ENCODE results near the gene SLC17A4.
"Not testable (repeated sequence)": the region's sequence is repeated elsewhere in the genome, so short reads cannot be mapped to it uniquely, and the experiment has no call there.

Gene SLC17A4, protein sequence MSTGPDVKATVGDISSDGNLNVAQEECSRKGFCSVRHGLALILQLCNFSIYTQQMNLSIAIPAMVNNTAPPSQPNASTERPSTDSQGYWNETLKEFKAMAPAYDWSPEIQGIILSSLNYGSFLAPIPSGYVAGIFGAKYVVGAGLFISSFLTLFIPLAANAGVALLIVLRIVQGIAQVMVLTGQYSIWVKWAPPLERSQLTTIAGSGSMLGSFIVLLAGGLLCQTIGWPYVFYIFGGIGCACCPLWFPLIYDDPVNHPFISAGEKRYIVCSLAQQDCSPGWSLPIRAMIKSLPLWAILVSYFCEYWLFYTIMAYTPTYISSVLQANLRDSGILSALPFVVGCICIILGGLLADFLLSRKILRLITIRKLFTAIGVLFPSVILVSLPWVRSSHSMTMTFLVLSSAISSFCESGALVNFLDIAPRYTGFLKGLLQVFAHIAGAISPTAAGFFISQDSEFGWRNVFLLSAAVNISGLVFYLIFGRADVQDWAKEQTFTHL

DNA sequence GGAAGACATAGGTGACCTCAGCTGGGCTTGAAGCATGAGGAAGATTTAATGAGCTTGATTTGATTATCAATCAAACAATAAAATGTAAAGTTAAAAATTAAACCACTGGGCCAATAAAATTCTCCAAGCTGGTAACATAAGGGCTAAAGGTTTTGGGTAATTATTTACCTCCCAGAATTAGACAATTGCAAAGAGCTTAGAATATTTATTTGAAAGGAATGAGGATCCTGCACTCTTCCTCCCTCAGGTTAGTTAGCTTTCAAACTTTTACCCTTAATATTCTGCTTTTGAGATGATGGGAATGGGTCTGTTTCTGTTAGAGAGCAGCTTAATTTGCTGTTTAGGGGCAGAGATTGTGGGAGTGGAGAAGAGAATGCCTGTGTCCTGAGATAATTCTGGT lies at the start of gene SLC17A4:
SLC17A4 (plus strand) TSS at position 208 of the 400 bp plus-strand sequence. CDS start 7,221 bp downstream, outside the sequence.
- DNase-seq, result no peak

DNA sequence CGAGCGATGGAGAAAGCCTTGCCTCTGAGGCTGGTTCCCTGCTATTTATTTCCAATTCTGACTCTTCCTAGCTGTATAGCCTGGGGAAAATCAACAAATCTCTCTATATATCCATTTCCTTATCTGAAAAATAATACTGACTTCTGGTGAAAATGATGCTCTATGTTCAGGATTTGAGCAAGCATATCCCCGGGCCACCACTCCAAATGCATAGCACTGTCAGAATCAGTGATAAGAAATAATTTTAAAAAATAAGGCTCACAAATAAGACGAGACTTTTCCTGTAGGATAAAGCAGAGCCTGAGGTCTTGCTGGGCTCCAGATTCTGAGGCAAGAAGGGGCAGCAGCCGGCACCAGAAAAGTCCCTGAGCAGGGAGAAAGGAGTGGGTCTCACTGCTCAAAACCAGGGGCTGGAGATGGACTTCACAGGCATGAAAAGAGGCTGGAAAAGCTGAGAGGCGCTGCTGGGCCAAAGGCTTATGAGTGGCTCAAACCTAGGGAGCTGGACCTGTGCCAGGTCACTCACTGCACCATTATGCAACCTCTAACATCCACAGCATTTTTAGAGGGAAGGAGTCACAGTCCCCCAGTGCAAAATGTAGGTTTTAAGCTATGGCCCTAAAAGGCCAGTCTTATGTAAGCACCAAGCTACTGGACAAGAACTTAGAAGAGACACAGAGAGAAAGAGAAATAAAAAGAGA lies 48.1 kb upstream of the SLC17A4 start:
- DNase-seq, result peak; percentile 6 to 49 (median 14)

DNA sequence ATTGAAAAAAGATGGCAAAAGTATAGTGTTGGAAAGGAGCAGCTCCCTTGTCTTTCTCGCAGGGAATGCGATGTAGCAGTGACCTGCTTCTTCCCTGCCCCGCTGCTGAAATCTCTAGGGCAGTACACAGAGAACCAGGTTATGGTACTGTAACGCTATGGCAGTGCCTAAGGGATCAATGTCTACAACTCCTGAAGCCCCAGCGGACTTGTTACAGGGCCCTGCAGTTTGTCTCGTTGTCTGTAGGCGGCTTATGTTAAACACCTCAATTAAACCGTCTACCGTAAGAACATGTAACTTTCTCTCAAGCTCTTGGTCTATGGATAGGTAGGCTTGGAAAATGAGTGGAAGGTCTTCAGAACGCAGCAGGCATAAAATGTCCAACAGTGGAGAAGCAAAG lies 44.8 kb upstream of the SLC17A4 start:
- no peak for DNase-seq

DNA sequence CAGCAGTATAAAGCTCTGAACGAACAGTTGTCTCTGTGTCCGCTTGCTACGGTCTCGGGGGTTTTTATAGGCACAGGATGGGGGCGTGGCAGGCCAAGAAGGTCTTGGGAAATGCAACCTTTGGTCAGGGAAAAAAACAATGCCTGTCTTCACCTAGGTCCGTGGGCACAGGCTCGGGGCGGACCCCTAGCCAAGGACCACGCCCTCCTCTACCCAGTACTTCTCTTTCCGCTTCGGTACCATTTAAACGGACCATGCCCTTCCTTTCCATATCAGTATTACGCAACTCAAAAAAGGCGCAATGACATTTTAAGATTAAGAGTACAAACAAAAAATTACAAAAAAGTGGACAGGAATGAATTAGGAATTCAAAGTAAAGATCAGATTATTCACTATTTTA lies 44.3 kb upstream of the SLC17A4 start:
- no peak for DNase-seq

DNA sequence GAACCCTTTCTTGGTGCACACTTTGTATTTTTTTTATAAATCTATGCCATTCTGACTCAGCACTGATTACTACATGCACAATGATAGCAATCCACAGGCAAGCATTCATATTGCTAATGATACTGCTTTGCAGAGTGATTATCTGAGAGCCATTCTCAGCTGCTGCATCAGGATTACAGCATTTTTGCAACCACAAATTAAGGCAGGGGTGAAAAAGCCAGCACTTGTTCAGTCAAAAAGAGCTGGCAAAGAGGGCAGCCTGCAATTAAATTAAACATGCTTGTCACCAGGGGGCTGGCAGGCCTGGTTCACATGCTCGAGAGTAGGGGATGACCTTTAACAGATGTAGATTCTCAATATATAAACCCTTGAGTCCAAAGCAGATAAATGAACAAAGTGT lies 40.7 kb upstream of the SLC17A4 start:
- peak; percentile 42 to 75 (median 44) for DNase-seq

DNA sequence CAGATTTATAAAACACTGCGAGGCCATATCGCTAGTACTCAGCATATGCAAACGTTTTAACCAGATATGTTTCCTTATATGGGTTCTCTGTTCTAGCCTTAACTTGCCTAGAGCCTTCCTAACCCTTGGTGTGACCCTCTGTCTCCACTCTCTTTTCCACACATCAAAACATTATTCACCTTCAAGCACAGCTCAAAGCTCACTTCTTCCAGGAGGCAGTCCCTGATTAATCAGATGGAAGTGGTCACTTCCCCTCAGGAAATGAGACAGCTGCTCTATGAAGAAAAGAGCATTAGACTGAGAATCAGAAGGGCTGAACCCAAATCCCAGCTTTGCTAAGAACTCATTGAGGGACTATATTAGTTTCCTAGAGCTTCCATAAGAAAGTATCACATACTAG lies 39.8 kb upstream of the SLC17A4 start:
- DNase-seq, result peak in 1 of 3 experiments; percentile 15

DNA sequence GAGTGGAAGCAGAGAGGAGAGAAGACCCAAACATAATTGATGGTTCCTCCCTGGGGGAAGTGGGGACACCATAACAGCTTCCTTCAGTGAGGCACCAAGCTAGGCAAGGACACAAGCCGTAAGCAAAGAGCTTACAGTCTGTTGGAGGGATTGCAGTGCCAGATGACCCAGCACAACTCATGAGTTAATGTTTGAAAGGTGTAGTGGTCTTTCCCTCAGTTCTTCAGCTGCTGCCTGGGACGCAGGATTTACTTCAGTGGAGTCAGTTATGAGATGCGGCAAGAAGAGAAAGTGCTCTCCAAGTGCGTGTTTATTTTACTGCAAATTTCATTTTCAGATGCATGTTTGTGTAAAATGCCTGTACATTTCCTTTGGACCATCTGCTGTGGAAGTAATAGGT lies 38.7 kb upstream of the SLC17A4 start:
- DNase-seq, result no peak

DNA sequence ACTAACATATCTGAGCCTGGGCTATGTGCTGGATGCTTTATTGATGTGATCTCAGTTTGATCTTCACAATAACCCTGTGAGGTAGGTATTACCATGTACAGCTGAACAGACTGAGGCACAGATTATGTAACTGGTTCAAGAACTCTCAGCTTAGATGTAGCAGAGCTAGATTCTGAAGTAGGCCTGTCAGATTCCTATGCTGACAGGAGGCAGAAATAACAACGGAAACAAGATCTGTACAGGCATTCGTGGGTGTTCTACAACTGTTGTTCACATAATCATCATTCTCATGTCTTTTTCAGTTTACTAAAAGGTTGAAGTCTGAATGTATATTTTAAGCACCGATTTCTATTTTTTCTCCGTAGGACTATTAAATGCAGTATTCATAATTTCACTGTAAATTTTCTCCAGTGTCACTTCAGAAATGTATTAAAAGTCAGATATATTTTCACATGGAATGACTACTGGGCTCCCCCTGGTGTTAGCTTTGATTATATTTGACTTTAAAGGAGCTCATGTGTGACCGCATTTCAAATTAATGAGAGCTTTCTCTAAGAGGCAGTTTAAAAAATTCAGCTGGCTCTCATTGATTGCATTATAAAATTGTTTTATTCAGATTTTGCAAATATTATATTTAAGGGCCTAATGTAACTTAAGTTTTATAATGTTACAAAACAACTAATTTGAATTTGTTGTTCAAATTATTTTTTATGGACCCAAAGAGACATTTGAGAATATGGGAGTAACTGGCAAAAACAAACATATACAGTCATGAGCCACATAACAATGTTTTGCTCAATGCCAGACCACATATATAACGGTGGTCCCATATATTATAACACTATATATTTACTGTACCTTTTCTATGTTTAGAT lies 36.4 kb upstream of the SLC17A4 start:
- peak; percentile 30 to 74 (median 61) for DNase-seq

DNA sequence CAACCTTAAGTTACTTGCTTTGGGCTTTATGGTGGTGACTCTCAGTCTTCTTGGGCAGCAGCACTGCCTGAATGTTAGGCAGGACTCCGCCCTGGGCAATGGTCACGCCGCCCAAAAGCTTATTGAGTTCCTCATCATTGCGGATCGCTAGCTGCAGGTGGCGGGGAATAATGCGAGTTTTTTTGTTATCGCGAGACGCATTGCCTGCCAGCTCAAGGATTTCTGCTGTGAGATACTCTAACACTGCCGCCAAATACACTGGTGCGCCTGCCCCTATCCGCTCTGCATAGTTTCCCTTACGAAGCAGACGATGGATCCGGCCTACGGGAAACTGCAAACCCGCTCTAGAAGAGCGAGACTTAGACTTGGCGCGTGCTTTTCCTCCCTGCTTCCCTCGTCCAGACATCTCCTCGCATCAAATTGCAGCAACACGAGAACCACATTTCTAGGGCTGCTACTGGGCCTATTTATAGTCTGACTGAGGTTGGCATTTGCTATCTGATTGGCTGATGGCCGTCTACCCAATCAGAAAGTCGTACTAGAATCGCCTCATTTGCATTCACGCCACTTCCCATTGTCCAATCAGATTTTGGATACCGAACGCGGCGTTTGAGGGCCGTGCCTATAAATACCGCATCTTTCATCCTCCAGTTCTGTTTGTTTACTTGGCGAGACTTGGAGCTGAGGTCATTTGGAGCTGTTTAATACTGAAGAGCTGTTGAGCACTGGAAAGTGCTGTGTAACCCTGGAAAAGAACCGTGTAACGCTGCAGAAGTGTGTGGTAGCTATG lies 28.2 kb upstream of the SLC17A4 start:
- no peak for DNase-seq

DNA sequence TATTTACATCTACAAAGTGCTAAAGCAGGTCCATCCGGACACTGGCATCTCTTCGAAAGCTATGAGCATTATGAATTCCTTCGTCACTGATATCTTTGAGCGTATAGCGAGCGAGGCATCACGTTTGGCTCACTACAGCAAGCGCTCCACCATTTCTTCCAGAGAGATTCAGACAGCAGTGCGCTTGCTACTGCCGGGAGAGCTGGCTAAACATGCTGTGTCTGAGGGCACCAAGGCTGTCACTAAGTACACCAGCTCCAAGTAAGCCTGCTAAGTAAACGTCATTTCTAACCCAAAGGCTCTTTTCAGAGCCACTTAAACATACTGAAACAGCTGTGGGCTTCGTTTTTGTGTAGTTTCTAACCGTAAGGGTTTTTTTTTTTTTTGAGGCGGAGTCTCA lies 27.5 kb upstream of the SLC17A4 start:
- no peak for DNase-seq

DNA sequence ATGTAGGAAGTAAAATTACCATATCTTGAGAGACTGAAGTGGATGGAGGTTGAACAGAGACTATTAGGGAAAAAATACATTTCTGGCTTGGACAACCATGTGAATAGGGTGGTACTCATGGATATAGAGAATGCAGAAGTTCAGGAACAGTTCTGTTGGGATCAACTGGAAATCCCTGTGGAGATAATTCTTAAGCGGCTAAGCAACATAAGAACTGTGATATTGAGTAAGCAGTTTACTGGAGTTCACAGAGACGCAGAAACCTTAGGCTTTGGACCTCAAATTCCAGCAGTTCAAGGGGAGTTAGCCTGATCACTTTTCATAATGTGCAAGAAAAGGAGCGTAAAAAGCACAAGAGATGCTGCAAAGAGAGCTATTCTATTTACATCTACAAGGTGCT lies 23.6 kb upstream of the SLC17A4 start:
- no peak for DNase-seq

DNA sequence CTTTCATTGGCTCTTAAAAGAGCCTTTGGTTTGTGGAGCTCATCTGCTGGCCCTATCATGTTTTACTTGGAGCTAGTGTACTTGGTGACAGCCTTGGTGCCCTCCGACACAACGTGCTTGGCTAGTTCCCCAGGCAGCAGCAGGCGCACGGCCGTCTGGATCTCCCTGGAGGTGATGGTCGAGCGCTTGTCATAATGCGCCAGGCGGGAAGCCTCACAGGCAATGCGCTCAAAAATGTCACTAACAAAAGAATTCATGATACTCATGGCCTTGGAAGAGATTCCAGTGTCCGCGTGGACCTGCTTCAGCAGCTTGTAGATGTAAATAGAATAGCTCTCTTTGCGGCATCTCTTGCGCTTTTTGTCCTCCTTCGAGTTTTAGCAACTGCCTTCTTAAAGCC lies 22.8 kb upstream of the SLC17A4 start:
- no peak for DNase-seq

DNA sequence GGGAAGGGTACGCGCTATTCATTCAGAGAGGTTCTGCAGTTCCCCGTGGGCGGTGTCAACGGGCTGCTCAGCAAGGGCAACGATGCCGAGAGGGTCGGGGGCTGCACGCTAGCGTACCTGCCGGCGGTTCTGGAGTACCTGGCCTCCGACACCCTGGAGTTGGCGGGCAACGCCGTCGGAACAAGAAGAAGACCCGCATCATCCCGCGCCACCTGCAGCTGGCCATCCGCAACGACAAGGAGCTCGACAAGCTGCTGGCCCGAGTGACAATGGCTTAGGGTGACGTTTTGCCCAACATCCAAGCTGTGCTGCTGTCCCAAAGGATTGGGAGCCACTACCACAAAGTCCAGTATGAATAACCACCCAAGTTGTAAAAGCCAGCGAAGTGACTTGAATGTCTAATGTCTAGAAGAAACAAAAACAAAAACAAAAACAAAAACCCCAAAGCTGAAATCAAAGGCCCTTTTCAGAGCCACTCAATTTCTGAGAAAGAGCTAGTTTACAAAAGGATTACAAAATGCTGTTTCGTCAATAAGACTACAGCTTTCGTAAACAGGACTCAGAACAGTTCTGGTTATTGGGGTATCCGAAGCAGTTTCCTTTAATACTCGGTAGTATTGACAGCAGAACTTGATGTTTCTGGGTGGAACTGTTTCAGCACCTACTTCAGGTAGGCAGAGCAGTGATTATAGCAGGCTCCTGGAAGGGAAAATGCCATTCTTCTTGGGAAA lies 21.9 kb upstream of the SLC17A4 start:
- DNase-seq, result no peak

DNA sequence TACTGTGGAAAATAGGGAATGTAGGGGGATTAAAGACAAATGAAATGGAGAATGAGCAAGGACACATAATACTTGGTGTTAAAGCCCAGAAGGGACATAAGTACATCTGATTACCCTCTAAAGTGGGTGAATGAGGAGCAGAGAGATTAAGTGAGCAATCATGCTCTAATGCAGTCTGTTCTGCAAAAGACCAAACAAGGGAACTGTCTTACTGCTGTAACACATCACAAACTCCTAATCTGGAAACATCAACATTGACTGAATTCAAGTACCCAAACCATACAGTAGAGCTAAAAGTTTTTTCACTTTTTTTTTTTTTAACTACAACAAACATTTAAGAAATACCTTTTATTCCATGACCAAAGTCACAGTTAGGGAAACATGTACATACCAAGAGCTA lies 19.3 kb upstream of the SLC17A4 start:
- DNase-seq, result peak in 1 of 3 experiments; percentile 35

DNA sequence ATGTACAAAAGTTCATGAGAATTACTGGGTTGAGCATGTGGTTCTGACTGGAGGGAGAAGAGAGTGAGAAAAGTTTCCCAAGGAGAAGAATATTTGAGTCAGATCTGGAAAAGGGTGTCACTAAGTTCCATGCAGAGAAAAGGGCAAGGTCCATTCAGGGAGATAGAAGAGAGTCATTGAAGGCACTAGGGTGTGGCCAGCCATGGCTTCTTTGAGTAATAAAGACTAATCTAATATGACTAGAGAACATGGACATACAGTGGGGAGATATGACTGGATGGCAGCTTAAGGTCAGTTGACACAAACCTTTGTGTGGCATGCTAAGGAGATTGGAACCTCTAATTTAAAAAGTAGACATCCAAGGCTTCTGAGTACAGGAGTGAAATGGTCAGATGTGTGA lies 10.7 kb upstream of the SLC17A4 start:
- DNase-seq, result no peak

DNA sequence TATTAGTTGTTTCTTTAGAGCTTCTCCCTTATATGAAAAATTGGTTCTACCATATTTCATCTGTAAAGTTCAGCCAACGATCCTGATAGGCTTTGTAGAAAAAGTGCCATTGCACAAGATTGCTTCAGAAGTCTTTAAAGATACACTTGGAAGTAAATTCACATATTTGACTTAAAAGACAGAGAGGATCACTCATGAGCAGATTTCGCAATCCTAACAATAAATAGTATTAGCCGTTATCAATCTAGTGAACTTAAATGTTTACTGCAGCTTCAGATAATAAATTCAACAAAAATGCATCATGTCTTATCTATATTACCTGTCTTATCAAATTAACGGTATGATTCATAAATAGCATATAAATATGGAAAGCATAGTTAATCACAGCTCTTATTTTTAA lies 8.7 kb upstream of the SLC17A4 start:
- DNase-seq, result no peak

DNA sequence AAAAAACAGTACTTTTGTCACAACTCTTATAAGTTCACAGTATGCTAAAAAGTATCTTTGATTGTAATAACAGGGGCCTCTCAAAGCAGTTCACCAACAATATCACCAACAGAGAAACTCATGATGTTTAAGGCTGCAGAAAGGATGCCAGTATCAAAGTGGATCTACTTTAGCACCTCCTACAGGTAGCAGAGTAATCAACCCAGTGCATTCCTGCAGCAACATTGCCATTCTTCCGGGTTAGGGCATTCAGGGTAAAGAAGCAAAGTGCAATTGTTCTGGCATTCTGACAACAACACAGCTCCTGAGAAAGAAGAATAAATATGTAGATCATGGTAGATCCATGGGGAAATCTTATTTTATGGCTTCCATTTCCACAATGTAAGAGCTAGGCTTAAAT lies 7.6 kb upstream of the SLC17A4 start:
- DNase-seq, result no peak

DNA sequence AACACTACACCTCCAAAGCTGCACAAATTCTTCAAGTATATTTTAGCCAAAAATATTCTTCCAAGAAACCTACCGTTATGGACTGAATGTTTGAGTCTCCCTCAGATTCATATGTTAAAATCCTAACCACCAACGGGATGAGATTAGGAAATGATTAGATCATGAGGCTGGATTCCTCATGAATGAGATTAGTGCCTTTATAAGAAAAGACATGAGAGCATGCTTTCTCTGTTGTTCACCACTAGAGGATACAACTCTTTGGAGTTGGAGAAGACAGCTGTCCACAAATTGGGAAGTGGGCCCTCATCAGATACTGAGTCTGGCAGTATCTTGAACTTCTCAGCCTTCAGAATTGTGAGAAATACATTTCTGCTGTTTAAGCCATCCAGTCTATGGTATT lies 7.1 kb upstream of the SLC17A4 start:
- DNase-seq, result no peak

DNA sequence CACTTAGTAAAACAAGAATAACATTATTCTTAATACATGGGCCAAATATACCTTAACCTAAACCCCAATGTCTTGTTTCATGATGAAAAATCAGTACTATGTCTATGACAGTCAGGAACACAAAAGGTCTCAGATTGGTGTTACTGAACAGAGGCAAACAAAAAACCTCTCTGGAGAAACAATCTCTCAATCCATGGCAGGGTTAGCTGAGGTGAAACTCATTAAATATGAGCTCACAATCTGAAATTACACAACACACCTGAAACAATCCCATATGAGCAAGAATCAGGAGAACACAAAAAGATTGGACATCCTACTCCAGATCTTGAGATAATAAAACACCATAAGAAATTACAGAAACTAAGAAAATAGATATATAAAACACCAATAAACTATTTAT lies 6.5 kb upstream of the SLC17A4 start:
- no peak for DNase-seq

DNA sequence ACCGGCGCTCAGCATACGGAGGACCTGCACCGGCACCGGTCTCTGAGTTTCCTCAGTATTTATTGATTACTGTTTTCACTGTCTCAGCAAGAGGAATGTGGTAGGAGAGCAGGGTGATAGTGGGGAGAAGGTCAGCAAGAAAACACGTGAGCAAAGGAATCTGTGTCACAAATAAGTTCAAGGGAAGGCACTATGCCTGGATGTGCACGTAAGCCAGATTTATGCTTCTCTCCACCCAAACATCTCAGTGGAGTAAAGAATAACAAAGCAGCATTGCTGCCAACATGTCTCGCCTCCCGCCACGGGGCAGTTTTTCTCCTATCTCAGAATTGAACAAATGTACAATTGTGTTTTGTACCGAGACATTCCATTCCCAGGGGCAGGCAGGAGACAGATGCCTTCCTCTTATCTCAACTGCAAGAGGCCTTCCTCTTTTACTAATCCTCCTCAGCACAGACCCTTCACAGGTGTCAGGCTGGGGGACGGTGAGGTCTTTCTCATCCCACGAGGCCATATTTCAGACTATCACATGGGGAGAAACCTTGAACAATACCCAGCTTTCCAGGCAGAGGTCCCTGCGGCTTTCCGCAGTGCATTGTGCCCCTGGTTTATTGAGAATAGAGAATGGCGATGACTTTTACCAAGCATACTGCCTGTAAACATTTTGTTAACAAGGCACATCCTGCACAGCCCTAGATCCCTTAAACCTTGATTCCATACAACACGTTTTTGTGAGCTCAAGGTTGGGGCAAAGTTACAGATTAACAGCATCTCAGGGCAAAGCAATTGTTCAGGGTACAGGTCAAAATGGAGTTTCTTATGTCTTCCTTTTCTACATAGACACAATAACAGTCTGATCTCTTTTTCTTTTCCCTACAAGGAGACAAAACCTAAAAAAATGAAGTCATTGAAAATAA lies 5.7 kb upstream of the SLC17A4 start:
- not testable (repeated sequence) for DNase-seq

DNA sequence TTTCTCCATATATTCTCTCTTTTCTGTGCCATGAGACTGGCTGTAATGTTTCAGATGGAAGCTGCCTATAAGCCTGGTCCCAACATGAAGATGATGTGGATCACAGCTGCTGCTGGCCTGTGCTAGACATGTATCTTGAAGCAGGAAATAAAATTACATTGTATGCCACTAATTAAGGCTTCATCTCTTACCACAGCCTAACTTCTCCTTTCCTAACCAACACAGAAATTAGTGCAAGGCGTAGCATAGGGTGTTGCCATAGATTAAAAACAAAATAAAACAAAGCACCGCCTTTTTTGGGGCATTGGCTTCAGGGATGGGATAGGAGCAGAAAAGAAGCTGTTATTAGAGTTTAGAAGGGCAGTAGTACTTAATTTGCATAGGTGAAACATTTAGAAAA lies 4.7 kb upstream of the SLC17A4 start:
- no peak for DNase-seq
